Kidney glomerular epithelial cell (primary cell): ENCODE data around the gene PKNOX2.
A peak's percentile ranks its signal among the peaks of the same experiment; 100 is the strongest.
"Not testable (repeated sequence)": the region's sequence is repeated elsewhere in the genome, so short reads cannot be mapped to it uniquely, and the experiment has no call there.

Source experiments
- DNase-seq: peaks from one replicate; lab custom pipeline; 2025; lab: John Stamatoyannopoulos, UW

The PKNOX2 gene

DNA sequence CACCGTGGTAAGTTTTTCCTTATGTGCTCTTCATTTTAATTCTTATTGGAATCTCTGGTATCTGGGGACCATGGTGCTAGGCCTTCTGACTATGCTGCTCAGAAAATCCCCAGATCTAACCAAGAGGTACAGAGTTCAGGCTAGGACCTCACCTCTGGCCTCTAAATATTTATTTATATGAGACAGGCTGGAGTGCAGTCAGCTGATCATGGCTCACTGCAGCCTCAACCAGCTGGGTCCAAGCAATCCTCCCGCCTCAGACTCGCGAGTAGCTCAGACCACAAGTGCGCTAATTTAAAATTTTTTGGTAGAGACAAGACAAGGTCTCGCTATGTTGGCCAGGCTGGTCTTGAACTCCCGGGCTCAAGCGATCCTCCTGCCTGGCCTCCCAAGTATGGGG lies 38.4 kb downstream of the PKNOX2 start:
- no peak for DNase-seq

- no peak for DNase-seq
These were observed 43.4 kb downstream of the PKNOX2 start for GRCh38 chr11:125207866-125208425.

DNA sequence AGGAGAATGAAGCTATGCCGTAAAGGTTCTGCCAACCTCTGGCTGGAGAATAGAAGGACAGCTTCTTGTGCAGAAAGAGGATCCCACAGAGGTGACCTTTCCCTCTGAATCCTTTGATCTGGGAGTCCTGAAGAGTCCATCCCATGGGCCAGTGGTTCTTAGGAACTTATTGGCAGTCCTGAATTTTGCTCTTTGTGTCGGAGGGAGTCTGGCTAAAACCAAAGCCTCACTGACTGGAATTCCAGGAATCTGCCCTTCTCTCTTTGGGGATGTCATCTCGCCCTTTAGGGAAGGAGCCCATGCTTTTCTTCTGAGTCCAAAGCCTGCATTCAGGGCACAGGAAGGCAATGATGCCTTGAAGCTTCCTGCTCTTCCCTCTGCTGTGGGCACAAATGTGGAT lies 45.5 kb downstream of the PKNOX2 start:
- peak; percentile 63 for DNase-seq

- no peak for DNase-seq
These were observed 46.8 kb downstream of the PKNOX2 start for GRCh38 chr11:125211191-125211947.

DNA sequence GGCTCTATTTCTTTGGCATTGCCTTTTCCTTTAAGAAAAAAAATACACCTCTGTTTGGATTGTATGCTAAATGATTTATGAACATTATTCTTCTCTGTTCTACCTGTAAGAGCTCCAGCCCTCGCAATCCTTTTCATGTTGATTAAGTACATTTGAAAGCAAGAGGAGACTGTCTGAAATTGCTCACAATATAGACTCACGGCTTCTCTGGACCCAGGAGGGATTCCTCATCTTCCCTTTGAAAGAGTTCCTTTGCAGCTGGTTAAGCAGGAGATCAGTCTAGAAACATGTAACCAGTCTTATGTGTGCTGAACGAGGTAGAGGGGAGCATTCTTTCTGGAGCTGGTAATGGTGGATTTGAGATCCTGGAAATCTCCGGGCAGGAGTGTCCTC lies 47.4 kb downstream of the PKNOX2 start:
- no peak for DNase-seq

DNA sequence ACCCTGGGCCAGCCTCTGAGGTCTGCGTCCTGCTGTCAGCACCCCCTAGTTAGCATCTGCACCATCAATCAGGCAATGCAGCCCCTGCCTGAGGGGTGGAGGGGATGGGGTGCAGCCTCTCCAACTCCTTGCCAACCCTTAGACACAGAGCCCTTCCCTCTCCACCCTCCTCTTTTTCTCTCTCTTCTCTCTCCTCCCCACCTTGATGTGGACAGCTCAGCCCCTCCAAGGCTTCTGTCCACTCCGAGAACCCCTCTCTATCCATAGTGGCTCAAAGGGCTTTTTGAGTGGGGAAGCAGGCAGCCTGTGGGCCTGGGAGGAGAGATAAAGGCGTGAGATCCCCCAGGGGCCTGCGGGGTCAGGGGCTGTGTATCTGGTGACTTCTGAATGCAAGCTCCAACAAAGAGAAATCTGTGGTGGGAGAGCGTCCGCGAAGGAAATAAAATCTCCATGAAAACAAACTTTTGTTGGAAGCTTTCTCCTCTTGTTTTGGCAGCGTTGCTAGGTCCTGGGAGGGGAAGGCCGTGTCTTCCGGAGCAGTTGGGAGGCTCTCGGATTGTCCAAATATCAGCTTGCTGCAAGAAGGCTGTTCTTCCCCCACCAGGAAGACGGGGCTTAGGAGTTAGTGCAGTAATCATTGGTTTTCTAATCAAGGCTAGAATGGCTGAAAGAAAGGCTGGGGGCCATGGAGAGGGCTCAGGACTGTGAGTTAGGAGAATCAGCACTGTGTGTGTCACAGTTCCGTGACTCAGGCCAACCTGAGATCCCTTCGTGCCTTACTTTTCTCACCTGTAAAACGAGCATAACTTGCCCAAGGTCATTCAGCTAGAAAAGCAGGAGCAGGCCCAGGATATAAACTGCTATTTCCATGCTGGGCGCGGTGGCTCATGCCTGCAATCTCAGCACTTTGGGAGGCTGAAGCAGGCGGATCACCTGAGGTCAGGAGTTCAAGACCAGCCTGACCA lies 50.3 kb downstream of the PKNOX2 start:
- DNase-seq: no peak

DNA sequence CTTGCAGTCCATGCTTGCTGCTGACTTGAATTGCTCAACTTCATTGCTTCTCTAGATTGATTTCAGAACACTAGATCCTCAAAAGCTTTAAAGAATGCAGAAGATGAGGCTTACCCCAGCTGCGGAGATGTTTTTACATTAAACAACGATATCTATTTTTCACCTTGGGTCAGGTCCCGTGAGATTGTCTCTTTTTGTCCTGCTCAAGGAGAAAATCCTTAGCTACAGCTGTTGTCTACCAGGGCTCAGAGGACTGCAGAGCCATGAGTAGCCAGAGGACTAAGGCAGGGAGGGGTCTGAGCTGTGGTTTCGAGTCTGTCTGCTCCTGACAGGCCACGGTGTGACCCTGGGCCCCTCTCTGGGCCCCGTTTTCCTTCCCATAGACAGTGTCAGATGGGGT lies 51.4 kb downstream of the PKNOX2 start:
- no peak for DNase-seq

DNA sequence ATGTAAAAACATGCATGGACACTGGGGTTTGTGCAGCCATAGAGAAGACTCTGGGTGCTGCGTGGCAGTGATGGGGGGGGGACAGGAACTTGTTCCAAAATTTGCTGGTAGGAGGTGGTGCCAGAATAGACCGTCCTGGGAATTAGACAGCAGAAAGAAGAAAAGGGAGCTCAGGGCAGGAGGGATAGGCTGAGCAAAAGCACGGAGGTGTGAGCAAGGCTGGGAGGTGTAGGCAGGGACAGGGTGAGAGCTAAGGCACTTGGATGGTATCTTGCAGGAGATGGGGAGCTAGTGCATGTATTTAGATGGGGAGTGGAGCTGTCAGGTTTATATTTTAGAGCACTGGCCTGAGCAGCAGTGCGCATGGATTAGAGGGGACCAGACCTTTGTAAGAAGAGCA lies 53.8 kb downstream of the PKNOX2 start:
- no peak for DNase-seq

DNA sequence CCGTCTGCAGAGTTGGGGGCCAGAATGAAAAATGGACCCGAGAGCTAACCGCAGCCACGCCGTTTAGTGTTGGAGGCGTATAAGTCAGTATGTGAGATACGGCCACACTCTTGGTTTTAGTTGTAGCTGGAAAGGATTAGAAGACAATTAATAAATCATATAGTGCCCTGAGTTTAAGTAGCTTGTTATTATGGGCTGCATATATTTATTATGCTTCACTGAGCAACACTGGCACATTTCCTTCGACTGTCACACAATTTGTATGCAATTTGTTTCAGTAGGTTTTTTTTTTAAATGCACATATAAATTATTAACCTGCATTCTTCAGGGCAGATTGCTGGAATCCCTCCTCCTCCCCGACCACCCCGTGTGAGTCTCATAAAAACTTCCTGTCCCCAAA lies 56.9 kb downstream of the PKNOX2 start:
- DNase-seq: no peak

- no peak for DNase-seq
These were observed 57.9 kb downstream of the PKNOX2 start for GRCh38 chr11:125222494-125222893.

- DNase-seq: not testable (repeated sequence)
These were observed 58.6 kb downstream of the PKNOX2 start for GRCh38 chr11:125223161-125223560.

DNA sequence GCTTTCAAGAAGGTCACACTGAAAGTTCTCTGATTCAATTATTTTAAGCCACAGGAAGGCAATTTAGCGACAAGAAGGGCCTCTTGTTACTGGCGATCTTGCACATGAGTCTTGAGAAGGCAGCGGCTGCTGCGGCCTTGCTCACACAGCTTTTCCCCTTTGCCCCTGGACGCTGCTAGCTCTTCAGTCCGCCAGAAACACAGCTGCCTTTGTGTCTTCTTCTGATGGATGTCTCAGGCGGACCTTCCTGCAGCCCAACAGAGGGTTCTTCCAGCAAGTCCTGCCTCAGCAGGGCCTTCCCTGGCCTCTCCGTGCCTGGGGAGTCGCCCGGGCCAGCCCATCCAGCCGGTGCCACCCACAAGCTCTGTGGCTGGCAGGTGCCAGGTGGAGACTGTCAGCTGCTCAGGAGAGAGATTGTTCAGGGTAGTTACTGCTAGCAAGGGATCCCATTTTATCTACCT lies 59.4 kb downstream of the PKNOX2 start:
- DNase-seq: no peak

DNA sequence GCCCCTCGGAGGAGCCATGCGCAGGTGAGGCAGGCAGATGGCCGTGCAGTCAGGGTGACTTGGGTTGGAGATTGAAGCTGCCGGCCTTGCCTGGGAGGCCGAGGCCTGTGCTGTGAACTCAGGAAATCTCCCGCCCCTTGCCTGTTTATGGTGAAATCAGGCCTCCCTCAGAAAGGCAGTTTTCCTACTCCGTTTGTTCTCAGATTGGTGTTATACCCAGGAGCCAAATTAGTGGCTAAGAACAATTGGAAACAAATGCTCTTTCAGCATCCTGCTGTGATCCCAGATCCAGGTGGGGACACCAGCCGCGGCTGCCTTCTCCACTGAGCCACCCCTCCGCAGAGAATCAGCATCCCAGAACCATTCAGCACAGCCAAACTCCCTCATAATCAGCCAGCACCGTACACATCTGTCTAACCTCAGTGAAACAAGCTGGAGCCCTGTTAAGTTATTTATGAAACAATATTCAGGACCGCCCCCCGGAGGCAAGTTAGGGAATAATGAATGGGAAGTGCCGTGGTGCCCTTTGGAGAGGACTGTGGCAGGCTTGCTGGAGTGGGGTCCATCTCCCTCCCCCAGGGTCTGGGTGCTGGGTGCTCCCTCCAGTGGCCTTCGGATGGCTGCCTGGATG lies 60.0 kb downstream of the PKNOX2 start:
- no peak for DNase-seq

GRCh38 chr11:125225401-125225800 lies 60.9 kb downstream of the PKNOX2 start:
- no peak for DNase-seq

DNA sequence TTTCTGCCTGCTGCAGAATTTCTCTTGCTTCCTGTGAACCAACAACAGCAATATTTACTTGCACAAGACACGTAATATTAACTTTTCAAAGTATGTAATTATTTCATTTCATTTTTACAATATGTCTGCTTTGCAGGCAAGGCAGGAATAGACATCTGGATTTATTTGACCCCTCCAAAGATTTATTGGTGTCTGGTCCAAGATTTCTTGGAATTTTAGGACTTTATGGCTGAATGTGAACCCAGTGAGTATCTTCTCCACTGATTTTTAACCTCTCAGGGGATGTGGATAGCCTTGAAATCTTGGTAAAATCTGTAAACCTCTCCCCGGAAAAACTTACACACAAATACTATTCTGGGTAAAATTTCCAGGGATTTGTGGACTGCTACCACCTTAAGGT lies 61.5 kb downstream of the PKNOX2 start:
- no peak for DNase-seq

GRCh38 chr11:125226706-125227105 lies 62.2 kb downstream of the PKNOX2 start:
- no peak for DNase-seq

- DNase-seq: no peak
These were observed 62.6 kb downstream of the PKNOX2 start for GRCh38 chr11:125227151-125227550.

- no peak for DNase-seq
These were observed 63.9 kb downstream of the PKNOX2 start for GRCh38 chr11:125228445-125228844.

DNA sequence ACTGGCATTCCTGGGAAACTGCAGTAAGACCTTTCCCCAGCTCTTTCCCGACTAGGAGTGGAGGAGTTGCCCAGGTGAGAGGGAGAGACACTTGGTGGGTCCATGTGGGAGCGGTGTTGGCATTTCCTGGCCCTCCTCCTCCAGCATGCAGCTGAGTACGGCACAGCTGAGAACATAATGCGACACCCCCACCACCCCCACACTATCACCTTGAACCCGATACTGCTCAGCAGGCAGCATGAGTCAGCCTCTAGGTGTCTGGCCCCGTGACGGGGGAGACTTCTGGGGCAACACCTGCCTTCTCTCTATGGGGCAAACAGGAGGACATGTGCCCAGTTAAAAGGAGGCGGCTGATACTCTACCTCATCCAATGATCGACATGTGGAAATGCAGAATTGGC lies 64.4 kb downstream of the PKNOX2 start:
- no peak for DNase-seq

DNA sequence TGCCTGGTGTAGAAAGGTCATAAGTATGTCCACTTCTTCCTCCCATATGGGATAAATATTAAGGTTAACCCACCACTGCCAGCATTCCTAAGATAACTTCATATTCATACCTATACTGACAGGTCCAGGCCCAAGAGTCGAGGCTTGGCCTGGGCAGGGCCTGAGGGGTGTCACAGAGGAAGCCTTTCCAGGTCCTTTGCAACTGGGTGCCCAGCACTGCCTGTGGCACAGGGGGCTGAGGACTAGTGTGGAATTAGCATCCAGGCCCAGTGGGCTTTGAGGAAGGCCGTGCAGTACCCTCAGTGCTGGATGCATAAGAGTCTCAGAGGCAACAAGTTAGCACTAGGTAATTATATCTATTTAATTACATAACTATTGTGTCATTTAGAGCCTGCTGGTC lies 65.4 kb downstream of the PKNOX2 start:
- no peak for DNase-seq

DNA sequence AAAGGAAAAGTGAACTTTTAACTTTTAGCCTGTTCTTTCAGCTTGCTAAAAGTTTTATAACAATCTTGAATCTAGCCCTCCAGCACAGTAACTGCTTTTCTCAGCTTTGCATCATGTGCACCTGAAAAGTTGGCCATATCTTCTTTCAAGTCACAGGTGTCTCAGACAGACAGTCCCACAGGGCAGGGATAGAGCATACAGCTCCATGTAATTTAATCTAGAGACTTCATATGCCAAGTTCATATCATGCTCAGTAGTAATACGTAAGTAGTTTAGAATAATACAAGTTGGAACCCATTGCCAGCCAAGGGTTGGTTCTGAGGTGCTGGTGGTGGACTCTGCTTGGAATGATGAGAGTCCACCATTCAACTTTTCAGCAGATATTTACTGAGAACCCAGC lies 68.6 kb downstream of the PKNOX2 start:
- no peak for DNase-seq

DNA sequence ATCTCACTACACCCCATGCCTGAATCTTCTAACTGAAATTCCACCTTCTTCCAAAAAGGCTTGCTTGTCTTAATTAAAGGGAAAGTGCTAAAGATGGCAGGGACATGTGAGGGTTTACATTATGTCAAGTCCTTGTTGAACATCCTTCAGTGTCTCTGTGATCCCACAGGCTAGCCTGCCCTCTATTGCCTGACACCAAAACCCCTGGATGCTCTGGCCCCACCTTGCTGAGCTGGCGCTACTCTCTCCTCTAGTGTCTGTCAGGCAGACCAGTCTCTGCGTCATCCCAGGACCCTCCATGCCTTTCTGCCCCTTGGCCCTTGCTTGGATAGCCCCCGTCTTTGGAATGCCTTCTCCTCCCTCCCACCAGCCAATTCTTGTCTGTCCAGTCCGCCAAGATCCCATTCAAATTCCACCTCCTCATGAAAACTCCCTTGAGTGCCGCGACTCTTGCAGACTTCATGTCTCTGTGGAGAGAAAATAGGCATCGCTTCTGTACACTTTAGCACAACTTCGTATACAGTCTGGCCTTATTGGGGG lies 69.3 kb downstream of the PKNOX2 start:
- no peak for DNase-seq
